Measurements from ENCODE around the gene ZBTB22. TPM values are rescaled to one million over a fixed set of nuclear protein-coding genes. Genes with fewer than 3 reads are reported as not detected.

ZBTB22 gene
- total RNA-seq, 1 donor from 2014 or later, result 17.5 TPM

Other genes starting within 250 kb of the ZBTB22 start
- 0.29 and 0.48 TPM in 2 replicates for gene HLA-DPA1, start 244.1 kb downstream of the ZBTB22 start, total RNA-seq
- gene HLA-DPB1, start 241.8 kb downstream of the ZBTB22 start, total RNA-seq, result 5.5 and 7.6 TPM in 2 replicates
- 0.14 and 0.38 TPM in 2 replicates for gene COL11A2, start 125.3 kb downstream of the ZBTB22 start, total RNA-seq
- 24.4 and 24.9 TPM in 2 replicates for gene RXRB, start 117.1 kb downstream of the ZBTB22 start, total RNA-seq
- gene SLC39A7, start 116.9 kb downstream of the ZBTB22 start, total RNA-seq, result 94.1 and 94.9 TPM in 2 replicates
- gene HSD17B8, start 113.1 kb downstream of the ZBTB22 start, total RNA-seq, result 11.4 and 13.1 TPM in 2 replicates
- 12.1 and 16.4 TPM in 2 replicates for gene RING1, start 109.2 kb downstream of the ZBTB22 start, total RNA-seq
- gene VPS52, start 45.9 kb downstream of the ZBTB22 start, total RNA-seq, result 32.3 and 56.1 TPM in 2 replicates
- 6,267 and 7,360 TPM in 2 replicates for gene RPS18, start 45.7 kb downstream of the ZBTB22 start, total RNA-seq
- 1.4 and 2.5 TPM in 2 replicates for gene B3GALT4, start 40.6 kb downstream of the ZBTB22 start, total RNA-seq
- 53.2 and 70.5 TPM in 2 replicates for gene WDR46, start 28.5 kb downstream of the ZBTB22 start, total RNA-seq
- 42.9 and 51.4 TPM in 2 replicates for gene PFDN6, start 28.1 kb downstream of the ZBTB22 start, total RNA-seq
- 42.3 and 45.5 TPM in 2 replicates for gene RGL2, start 18.8 kb downstream of the ZBTB22 start, total RNA-seq
- 214 and 300 TPM in 2 replicates for gene TAPBP, start 3.7 kb downstream of the ZBTB22 start, total RNA-seq
- 44.4 and 53.7 TPM in 2 replicates for gene DAXX, start 5.2 kb upstream of the ZBTB22 start, total RNA-seq
- 8.4 and 10.3 TPM in 2 replicates for gene KIFC1, start 74.1 kb upstream of the ZBTB22 start, total RNA-seq
- gene PHF1, start 93.3 kb upstream of the ZBTB22 start, total RNA-seq, result 27.9 and 28.0 TPM in 2 replicates
- 226 and 227 TPM in 2 replicates for gene CUTA, start 100.4 kb upstream of the ZBTB22 start, total RNA-seq
- gene SYNGAP1, start 102.3 kb upstream of the ZBTB22 start, total RNA-seq, result 3.3 and 4.2 TPM in 2 replicates
- 7.4 and 7.6 TPM in 2 replicates for gene ZBTB9, start 136.8 kb upstream of the ZBTB22 start, total RNA-seq